Right lobe of liver (tissue), 4 donors: ENCODE results near the gene ZWINT.

Experiments used
- POLR2A ChIP-seq: fragments of 450-650 bp; IDR thresholded peaks from one replicate; pipeline ENCODE4 v1.6.1; 2017; ENCODE audit warnings: antibody characterized with exemption, mild to moderate bottlenecking
- TF ChIP-seq, protein P1 (sequence below), 4 donors: fragments of 200-600 bp in 3 of 4; fragments of 450-650 bp in 1 of 4; IDR thresholded peaks; one replicate each; pipeline versions ENCODE4 v1.5.1 to v1.8.0; 2016 to 2022; ENCODE audit warnings: antibody characterized with exemption in 4 of 4, mild to moderate bottlenecking in 2 of 4
- donor health status: DM: no; HTN: no; CAD: no.
- donor health status: DM: no; HTN: no; CAD: no.
- donor health status: DM: no; HTN: yes; CAD: no.

DNA sequence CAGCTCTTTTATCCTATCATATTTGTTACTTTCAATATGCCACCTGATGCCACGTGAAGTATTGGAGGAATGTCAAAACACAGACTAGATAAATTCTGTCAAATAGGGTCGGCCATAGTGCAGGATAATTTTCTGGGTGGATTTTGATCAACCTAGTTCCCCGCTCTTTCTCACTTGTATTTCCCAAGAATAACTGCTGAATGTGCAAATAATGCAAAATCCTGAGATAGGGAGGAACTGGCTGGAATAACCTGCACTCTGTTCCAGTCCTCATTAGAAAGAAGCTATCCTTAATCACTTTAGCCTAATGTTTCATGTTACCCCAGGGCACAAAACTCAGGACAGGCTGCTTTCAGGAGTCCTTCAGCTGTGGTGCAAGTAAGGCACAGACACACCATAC lies 33.9 kb downstream of the ZWINT start:
- no peak for TF ChIP-seq POLR2A
- TF ChIP-seq, protein P1, sequence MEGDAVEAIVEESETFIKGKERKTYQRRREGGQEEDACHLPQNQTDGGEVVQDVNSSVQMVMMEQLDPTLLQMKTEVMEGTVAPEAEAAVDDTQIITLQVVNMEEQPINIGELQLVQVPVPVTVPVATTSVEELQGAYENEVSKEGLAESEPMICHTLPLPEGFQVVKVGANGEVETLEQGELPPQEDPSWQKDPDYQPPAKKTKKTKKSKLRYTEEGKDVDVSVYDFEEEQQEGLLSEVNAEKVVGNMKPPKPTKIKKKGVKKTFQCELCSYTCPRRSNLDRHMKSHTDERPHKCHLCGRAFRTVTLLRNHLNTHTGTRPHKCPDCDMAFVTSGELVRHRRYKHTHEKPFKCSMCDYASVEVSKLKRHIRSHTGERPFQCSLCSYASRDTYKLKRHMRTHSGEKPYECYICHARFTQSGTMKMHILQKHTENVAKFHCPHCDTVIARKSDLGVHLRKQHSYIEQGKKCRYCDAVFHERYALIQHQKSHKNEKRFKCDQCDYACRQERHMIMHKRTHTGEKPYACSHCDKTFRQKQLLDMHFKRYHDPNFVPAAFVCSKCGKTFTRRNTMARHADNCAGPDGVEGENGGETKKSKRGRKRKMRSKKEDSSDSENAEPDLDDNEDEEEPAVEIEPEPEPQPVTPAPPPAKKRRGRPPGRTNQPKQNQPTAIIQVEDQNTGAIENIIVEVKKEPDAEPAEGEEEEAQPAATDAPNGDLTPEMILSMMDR (IDR thresholded peaks at IDR 0.05) = no peak
